PC-9 (cell line): ENCODE data around the gene XPO5. TPM values are rescaled to one million over a fixed set of nuclear protein-coding genes. Genes with fewer than 3 reads are reported as not detected.
"Not testable (repeated sequence)": the region's sequence is repeated elsewhere in the genome, so short reads cannot be mapped to it uniquely, and the experiment has no call there.

Source experiments
- BruUV-seq: library from RNA; stranded (reverse); fragments of 400-500 nt; replicated peaks from 2 replicates; lab custom pipeline; 2021; lab: Mats Ljungman, UMichigan
- CTCF ChIA-PET: fragments of 300-600 bp; sonication (Branson Sonifier 250); formaldehyde crosslinking; loops from one replicate; lab custom pipeline; 2022; ENCODE audit warnings: antibody characterized with exemption; lab: Charles Lee
- POLR2A ChIA-PET: fragments of 300-600 bp; sonication (Branson Sonifier 250); formaldehyde crosslinking; loops from one replicate; lab custom pipeline; 2022; ENCODE audit warnings: antibody characterized with exemption; ENCODE audit not compliant: unreplicated experiment; lab: Charles Lee
- DNase-seq, 2 experiments: peaks; one replicate each; pipeline versions ENCODE4 v3.0.0 to v3.0.0-alpha.2; 2015 to 2022; ENCODE audit warnings: mixed read lengths in 1 of 2
- H2AFZ ChIP-seq: fragments of 200-600 bp; sonication (generic); 2 replicates; pipeline ENCODE4 v1.8.1; 2017; ENCODE audit warnings: antibody characterized with exemption
- H3F3A ChIP-seq: fragments of 200-600 bp; sonication (generic); 2 replicates; pipeline ENCODE4 v1.8.1; 2017; ENCODE audit warnings: antibody characterized with exemption, mild to moderate bottlenecking, low read depth; ENCODE audit not compliant: insufficient read depth
- H3K27ac ChIP-seq: fragments of 200-600 bp; sonication (generic); 2 replicates; pipeline ENCODE4 v1.6.1; 2016; ENCODE audit warnings: mixed run types
- H3K27me3 ChIP-seq: fragments of 200-600 bp; sonication (generic); 2 replicates; pipeline ENCODE4 v1.6.1; 2016; ENCODE audit warnings: low read depth, mixed run types; ENCODE audit not compliant: insufficient read depth
- H3K36me3 ChIP-seq: fragments of 200-600 bp; sonication (generic); 2 replicates; pipeline ENCODE4 v1.6.1; 2016; ENCODE audit warnings: low read depth, mixed run types
- H3K4me1 ChIP-seq: fragments of 200-600 bp; sonication (generic); replicated peaks from 2 replicates; pipeline ENCODE4 v1.6.1; 2016; ENCODE audit warnings: mixed run types; ENCODE audit not compliant: insufficient read depth
- H3K4me2 ChIP-seq: fragments of 200-600 bp; sonication (generic); 2 replicates; pipeline ENCODE4 v1.6.1; 2017; ENCODE audit warnings: mixed run types
- H3K4me3 ChIP-seq: fragments of 200-600 bp; sonication (generic); 2 replicates; pipeline ENCODE4 v1.6.1; 2016; ENCODE audit warnings: mixed run types
- H3K79me2 ChIP-seq: fragments of 200-600 bp; sonication (generic); 2 replicates; pipeline ENCODE4 v1.6.1; 2017; ENCODE audit warnings: low read depth, mixed run types
- H3K9me2 ChIP-seq: fragments of 200-600 bp; sonication (generic); 2 replicates; pipeline ENCODE4 v1.8.1; 2017; ENCODE audit warnings: mild to moderate bottlenecking; ENCODE audit not compliant: insufficient read depth
- H3K9me3 ChIP-seq: fragments of 200-600 bp; sonication (generic); 2 replicates; pipeline ENCODE4 v1.8.1; 2016; ENCODE audit warnings: low read depth; ENCODE audit not compliant: insufficient read depth
- H4K20me1 ChIP-seq: fragments of 200-600 bp; sonication (generic); 2 replicates; pipeline ENCODE4 v1.8.1; 2017; ENCODE audit not compliant: insufficient read depth
- CTCF ChIP-seq: fragments of 200-600 bp; sonication (generic); conservative IDR thresholded peaks from 2 replicates; pipeline ENCODE4 v1.6.1; 2017; ENCODE audit warnings: mixed run types, antibody characterized with exemption, mild to moderate bottlenecking, moderate library complexity
- EZH2 ChIP-seq: fragments of 200-600 bp; sonication (generic); IDR thresholded peaks from 2 replicates; pipeline ENCODE4 v1.8.0; 2017; ENCODE audit warnings: antibody characterized with exemption, low read depth
- intact Hi-C: fragments of 100-400 bp; cut with micrococcal nuclease; formaldehyde crosslinking; loops from one replicate; pipeline ENCODE4 v1.10.0; 2022; ENCODE audit not compliant: unreplicated experiment
- total RNA-seq: library from RNA; stranded (reverse); gene quantifications from 2 replicates; pipeline ENCODE4 v1.2.3, GENCODE V29; 2021

Gene XPO5
- total RNA-seq, 1 experiment from 2014 or later, result 36.1 TPM

- Histone ChIP-seq H3K9me3 (no peaks in the 10 kb centered on the region), H3F3A (no peaks in the 10 kb centered on the region), H3K4me1 (no peaks in the 10 kb centered on the region), H3K27ac (no peak overlapping the region), H3K36me3 (peaks cover 36% of the 10 kb centered on the region), H4K20me1 (no peaks in the 10 kb centered on the region), H3K9me2 (no peaks in the 10 kb centered on the region), H3K27me3 (no peaks in the 10 kb centered on the region), H3K4me2 (no peak overlapping the region), H3K79me2 (no peaks in the 10 kb centered on the region), H2AFZ (no peak overlapping the region), H3K4me3 (no peak overlapping the region)
- intact Hi-C loops, result no loop called here
- TF ChIP-seq CTCF (no peak), EZH2 (no peak)
- BruUV-seq, result no TSS peak
- no peak for DNase-seq
- POLR2A ChIA-PET, result no interaction called here
- CTCF ChIA-PET, result no interaction called here
Measured at GRCh38 chr6:43540507-43540906, 35.3 kb downstream of the XPO5 start.

- CTCF ChIA-PET, H3K4me2 ChIP-seq, H3F3A ChIP-seq, H3K4me3 ChIP-seq, H3K27ac ChIP-seq, H3K9me3 ChIP-seq, H3K9me2 ChIP-seq, H3K27me3 ChIP-seq, H3K79me2 ChIP-seq, BruUV-seq, DNase-seq, intact Hi-C loops, POLR2A ChIA-PET, H4K20me1 ChIP-seq, H3K4me1 ChIP-seq, H2AFZ ChIP-seq: not testable (repeated sequence)
- H3K36me3 ChIP-seq, result peaks cover 37% of the 10 kb centered on the region
Measured at GRCh38 chr6:43539409-43539808, 36.4 kb downstream of the XPO5 start.

GRCh38 chr6:43538986-43539385 lies 36.9 kb downstream of the XPO5 start:
- not testable (repeated sequence) for H3F3A ChIP-seq, BruUV-seq
- H3K36me3 ChIP-seq, result peaks cover 36% of the 10 kb centered on the region

GRCh38 chr6:43532201-43532600 lies 43.6 kb downstream of the XPO5 start:
- POLR2A ChIA-PET, result interaction anchor here (0.6 kb wide), 1 partner anchor 30 kb away, joined by 4 read pairs; no protein-coding TSS in a partner anchor
- no peak for DNase-seq
- Histone ChIP-seq H3K36me3 (peaks cover 33% of the 10 kb centered on the region), H3K4me3 (no peak overlapping the region), H3K4me2 (no peak overlapping the region), H3K79me2 (no peaks in the 10 kb centered on the region), H3K9me3 (no peaks in the 10 kb centered on the region), H3F3A (peaks cover 12% of the 10 kb centered on the region; the same call in 1 of the 2 replicates), H3K4me1 (no peaks in the 10 kb centered on the region), H4K20me1 (no peaks in the 10 kb centered on the region), H3K27me3 (no peaks in the 10 kb centered on the region), H3K27ac (no peak overlapping the region), H3K9me2 (no peaks in the 10 kb centered on the region), H2AFZ (no peak overlapping the region)
- TF ChIP-seq EZH2 (no peak), CTCF (no peak)
- no TSS peak for BruUV-seq
- intact Hi-C loops, result no loop called here
- CTCF ChIA-PET, result no interaction called here

More at GRCh38 chr6:43538986-43539385, 36.9 kb downstream of the XPO5 start:
- H3K27me3 ChIP-seq, POLR2A ChIA-PET, CTCF ChIA-PET, H2AFZ ChIP-seq, H3K79me2 ChIP-seq, H3K4me2 ChIP-seq, H3K4me1 ChIP-seq, H3K9me3 ChIP-seq, H3K27ac ChIP-seq, H3K4me3 ChIP-seq, H4K20me1 ChIP-seq, H3K9me2 ChIP-seq, DNase-seq, intact Hi-C loops: not testable (repeated sequence)
